ENCODE data around the gene SUCLG2.

SUCLG2 gene

GRCh38 chr3:67648229-67648628 is 6.2 kb downstream of the SUCLG2 start:
- DNase-seq: no peak

GRCh38 chr3:67647390-67647878 is 7.0 kb downstream of the SUCLG2 start:
- peak; percentile 99 for DNase-seq

GRCh38 chr3:67646586-67647234 is 7.7 kb downstream of the SUCLG2 start:
- peak; percentile 74 for DNase-seq

DNA sequence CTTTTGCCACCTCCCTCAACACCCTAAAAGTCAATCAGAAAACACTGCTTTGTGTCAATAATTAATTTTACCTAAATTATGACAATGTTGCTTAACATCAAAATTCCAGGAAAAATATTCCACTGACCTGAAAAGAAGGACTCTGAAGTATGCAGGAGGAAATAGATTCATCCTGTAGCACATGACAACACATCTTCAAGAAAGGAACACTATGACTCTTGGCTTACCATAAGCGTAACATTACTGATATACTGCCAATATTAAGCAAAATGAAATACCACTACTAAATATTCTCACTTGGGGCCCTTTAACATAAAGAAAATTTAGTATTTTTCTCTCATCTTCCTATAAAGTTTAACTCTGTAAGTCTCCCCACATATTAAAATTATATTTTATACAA is 9.6 kb downstream of the SUCLG2 start:
- DNase-seq: no peak

- DNase-seq: no peak
Observed at GRCh38 chr3:67642734-67643133, 11.7 kb downstream of the SUCLG2 start.

DNA sequence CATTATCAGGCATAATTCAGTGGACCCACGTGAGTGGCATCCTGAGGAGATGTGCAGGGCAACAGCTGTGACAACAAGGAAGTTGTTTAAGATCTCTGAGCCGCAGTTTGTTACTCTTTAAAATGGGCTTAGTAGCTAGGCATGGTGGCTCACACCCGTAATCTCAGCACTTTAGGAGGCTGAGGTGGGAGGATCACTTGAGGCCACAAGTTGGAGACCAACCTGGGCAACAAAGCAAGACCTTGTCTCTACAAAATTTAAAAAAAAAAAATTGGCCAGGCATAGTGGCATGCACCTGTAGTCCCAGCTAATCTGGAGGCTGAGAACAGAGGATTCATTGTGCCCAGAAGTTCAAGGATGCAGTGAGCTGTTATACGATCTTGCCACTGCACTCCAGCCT is 12.2 kb downstream of the SUCLG2 start:
- no peak for DNase-seq

DNA sequence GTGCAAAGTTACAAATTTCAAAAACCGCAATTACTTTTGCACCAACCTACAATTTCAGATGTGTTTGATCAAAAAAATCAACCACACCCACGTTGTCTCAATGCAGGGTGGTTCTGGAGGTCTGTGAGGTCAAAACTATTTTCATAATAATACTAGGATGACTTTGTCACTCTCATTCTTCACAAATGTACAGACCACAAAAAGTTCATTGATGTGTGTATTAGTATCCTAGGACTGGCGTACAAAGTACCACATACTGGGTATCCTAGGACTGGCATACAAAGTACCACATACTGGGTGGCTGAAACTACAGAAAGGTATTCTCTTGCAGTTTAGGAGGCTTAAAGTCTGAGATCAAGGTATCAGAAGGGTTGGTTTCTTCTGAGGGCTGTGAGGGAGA is 13.0 kb downstream of the SUCLG2 start:
- no peak for DNase-seq

GRCh38 chr3:67640023-67640660 is 14.3 kb downstream of the SUCLG2 start:
- peak; percentile 56 for DNase-seq

GRCh38 chr3:67637255-67637900 is 17.0 kb downstream of the SUCLG2 start:
- DNase-seq: no peak

GRCh38 chr3:67635806-67636205 is 18.6 kb downstream of the SUCLG2 start:
- peak; percentile 53 for DNase-seq

GRCh38 chr3:67635257-67635656 is 19.2 kb downstream of the SUCLG2 start:
- peak; percentile 93 for DNase-seq

GRCh38 chr3:67630666-67631362 is 23.6 kb downstream of the SUCLG2 start:
- no peak for DNase-seq

GRCh38 chr3:67624687-67625086 is 29.7 kb downstream of the SUCLG2 start:
- DNase-seq: no peak

- no peak for DNase-seq
Observed at GRCh38 chr3:67624078-67624477, 30.3 kb downstream of the SUCLG2 start.

GRCh38 chr3:67622652-67623051 is 31.8 kb downstream of the SUCLG2 start:
- DNase-seq: no peak

DNA sequence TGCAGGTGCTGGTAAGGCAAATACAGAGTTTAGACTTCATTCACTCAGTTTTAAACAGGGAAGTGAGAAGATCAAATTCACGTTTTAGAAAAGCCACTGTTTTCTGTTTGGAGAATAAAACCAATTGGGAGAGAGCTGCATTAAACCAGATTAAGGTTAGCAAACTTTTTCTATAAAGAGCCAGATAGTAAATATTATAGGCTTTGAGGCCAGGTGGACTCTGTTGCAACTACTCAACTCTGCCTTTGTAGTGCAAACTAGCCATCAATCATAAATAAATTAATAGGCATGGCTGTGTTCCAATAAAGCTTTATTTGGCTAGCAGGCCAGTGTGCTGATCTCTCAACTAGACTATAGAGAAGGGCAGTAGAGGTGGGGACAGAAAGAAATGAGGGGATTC is 33.5 kb downstream of the SUCLG2 start:
- no peak for DNase-seq

DNA sequence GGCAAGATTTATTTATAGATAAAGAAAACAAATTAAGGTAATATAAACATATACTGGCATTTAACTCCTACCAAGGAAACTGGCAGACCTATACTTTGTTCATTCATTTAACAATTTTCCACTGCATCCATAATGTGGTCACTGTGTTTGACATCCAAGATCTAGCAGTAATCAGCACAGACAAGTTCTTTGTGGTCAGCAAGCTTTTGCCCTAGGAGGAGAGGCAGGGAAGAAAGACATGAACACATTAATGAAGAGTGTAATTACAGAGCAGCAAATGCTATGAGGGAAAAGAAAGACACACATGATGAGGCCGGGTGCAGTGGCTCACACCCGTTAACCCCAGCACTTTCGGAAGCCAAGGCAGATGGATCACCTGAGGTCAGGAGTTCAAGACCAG is 34.4 kb downstream of the SUCLG2 start:
- DNase-seq: no peak

DNA sequence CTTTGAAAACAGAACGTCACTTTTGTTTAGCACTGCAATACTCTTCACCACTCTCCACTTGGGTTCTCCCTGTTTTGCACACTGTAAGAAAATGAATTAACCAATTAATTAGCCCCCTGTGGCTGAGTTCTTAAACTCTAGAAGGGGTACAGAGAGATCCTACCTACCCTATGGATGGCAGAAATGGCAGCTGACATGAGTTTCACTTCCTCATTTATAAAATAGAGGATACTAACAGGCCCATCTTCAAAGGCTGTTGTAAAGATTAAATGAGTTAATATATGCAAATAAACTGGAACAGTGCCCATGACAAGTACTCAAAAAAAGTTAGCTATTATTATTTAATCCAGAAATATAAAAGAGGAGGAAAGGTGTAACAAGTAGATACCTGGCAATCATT is 36.9 kb downstream of the SUCLG2 start:
- DNase-seq: no peak

- no peak for DNase-seq
Observed at GRCh38 chr3:67616046-67616445, 38.4 kb downstream of the SUCLG2 start.

DNA sequence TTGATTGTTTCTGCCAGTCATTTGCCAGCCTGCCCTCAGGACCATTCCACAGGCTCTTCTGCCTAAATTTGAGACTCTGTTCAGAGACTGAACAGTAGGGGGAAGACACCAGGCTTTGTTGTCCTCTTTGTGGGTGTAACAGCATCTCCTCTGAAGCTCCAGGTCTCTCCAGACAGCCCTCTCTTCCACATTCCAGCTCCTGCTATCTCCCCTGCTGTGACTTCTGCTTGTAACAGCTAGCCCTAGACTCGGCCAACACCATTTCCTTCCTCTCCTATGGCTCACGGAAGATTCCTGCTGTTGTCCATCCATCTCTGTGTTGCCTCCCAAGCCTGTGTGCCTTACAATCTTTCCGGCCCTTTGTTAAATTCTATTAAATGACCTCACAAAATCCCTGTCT is 40.2 kb downstream of the SUCLG2 start:
- DNase-seq: no peak

DNA sequence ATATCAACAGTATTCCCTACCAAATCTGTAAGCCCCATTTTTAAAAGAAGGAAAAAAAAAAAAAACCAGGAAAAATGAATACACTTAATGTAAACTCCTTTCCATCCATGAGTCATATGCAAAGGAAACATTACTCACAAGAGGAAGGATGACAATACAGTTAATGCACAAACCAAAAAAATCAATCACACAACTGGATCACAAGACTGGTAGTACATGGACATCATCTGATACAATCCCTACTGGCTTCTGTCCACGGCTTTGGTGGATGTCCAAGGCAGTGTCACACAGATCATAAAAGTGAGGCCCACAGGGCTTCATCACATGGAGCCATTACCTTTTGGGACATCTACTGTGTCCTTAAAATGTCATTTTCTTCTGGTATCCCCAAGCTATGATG is 44.0 kb downstream of the SUCLG2 start:
- peak; percentile 93 for DNase-seq

GRCh38 chr3:67609709-67610108 is 44.7 kb downstream of the SUCLG2 start:
- peak; percentile 2 for DNase-seq

DNA sequence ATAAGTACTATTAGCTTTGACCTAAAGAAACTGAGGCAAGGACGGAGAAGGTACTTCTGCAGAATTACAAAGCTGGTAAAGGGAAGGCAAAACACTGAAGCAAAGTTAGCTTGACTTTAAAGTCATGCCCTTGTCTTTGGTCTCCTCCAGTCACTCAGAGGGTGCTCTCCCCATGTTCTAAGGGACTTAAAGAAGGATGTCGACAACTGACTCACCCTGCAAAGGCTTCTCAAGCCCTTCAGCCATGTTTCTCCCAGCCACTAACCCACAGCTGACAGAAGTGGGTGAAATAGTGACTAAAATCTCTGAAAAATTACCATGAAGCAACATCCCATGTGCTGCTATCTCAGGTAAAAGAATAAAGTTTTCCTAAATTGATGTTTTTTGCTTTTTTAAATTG is 46.4 kb downstream of the SUCLG2 start:
- no peak for DNase-seq

DNA sequence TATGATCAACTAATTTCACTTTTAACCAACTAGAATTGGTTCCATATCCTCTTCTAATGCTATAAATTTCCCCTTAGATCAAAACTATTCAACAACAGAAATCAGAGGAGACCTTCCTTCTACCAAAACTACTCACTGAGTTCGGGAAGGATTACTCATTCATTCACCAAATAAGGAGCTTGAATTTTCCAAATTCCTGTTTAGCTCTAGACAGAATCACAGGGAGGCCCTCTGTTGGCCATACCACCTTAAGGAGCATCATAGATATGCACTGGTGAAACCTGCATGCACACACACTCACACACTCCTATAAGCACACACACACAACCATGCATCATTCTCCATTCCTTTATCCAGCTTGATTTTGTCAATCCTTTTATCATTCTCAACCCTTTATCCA is 49.0 kb downstream of the SUCLG2 start:
- peak; percentile 89 for DNase-seq
